Measurements from ENCODE around the gene ITFG1. TPM values are rescaled to one million over a fixed set of nuclear protein-coding genes. Genes with fewer than 3 reads are reported as not detected.

ITFG1 gene
- total RNA-seq, 2 experiments from 2014 or later: 33.7 to 37.9 TPM

GRCh38 chr16:47480410-47480809 is 19.5 kb upstream of the ITFG1 start:
- H2AFZ ChIP-seq (ENCODE audit: low read length): no peak overlapping the region
- no peak for TF ChIP-seq CTCF (conservative IDR thresholded peaks at IDR 0.05; ENCODE audit: low read length)
- TF ChIP-seq EZH2phosphoT487 (IDR thresholded peaks at IDR 0.05; ENCODE audit: borderline replicate concordance, low read depth, low read length): no peak
- ChIA-PET POLR2A (interaction anchor here (0.6 to 9.6 kb wide), 4 partner anchors 8 to 31 kb away, joined by 3 to 120 read pairs (median 23); partner anchors contain the start of genes ITFG1 and PHKB), CTCF (ENCODE audit: unreplicated experiment) (no interaction called here)
- DNase-seq (ENCODE audit: low spot score): no peak
- H4K20me1 ChIP-seq (ENCODE audit: insufficient read depth, low read length): no peaks in the 10 kb centered on the region
- H3K9me3 ChIP-seq (ENCODE audit: low read length): no peaks in the 10 kb centered on the region
- intact Hi-C loops (cut with micrococcal nuclease; ENCODE audit: unreplicated experiment): no loop called here
- peaks cover 8% of the 10 kb centered on the region for H3K36me3 ChIP-seq (ENCODE audit: insufficient read depth, low read length)
- H3K27ac ChIP-seq (ENCODE audit: low read depth, low read length, poor library complexity, severe bottlenecking): no peak overlapping the region
- H3K9me2 ChIP-seq (ENCODE audit: insufficient read depth, low read length): no peaks in the 10 kb centered on the region
- H3K4me3 ChIP-seq (ENCODE audit: low read depth, low read length, poor library complexity, severe bottlenecking): no peak overlapping the region
- H3K4me1 ChIP-seq (ENCODE audit: insufficient read depth, low read length, poor library complexity, severe bottlenecking): peaks cover 6% of the 10 kb centered on the region
- no peak overlapping the region for H3K4me2 ChIP-seq (ENCODE audit: low read length)
- no TSS peak for BruUV-seq (replicated peaks)
- H3K79me2 ChIP-seq (ENCODE audit: insufficient read depth, low read depth, low read length): peaks cover 10% of the 10 kb centered on the region; the same call in 1 of the 2 replicates

GRCh38 chr16:47477679-47478078 is 16.8 kb upstream of the ITFG1 start:
- no peak overlapping the region for H3K27ac ChIP-seq (ENCODE audit: low read depth, low read length, poor library complexity, severe bottlenecking)
- no peaks in the 10 kb centered on the region for H3K9me2 ChIP-seq (ENCODE audit: insufficient read depth, low read length)
- no peak overlapping the region for H2AFZ ChIP-seq (ENCODE audit: low read length)
- no peak for DNase-seq (ENCODE audit: low spot score)
- H3K9me3 ChIP-seq (ENCODE audit: low read length): no peaks in the 10 kb centered on the region
- peaks cover 8% of the 10 kb centered on the region for H3K36me3 ChIP-seq (ENCODE audit: insufficient read depth, low read length)
- intact Hi-C loops (cut with micrococcal nuclease; ENCODE audit: unreplicated experiment): loop anchor here (5.0 kb wide), 1 partner anchor 165 kb away; no protein-coding TSS in a partner anchor
- POLR2A ChIA-PET: interaction anchor here (1.0 to 9.6 kb wide), 3 partner anchors 11 to 46 kb away, joined by 4 to 120 read pairs (median 9); partner anchors contain the start of genes ITFG1 and PHKB
- H4K20me1 ChIP-seq (ENCODE audit: insufficient read depth, low read length): no peaks in the 10 kb centered on the region
- CTCF ChIA-PET (ENCODE audit: unreplicated experiment): no interaction called here
- BruUV-seq (replicated peaks): no TSS peak
- peaks cover 7% of the 10 kb centered on the region; the same call in 1 of the 2 replicates for H3K79me2 ChIP-seq (ENCODE audit: insufficient read depth, low read depth, low read length)
- no peak for TF ChIP-seq CTCF (conservative IDR thresholded peaks at IDR 0.05; ENCODE audit: low read length)
- TF ChIP-seq EZH2phosphoT487 (IDR thresholded peaks at IDR 0.05; ENCODE audit: borderline replicate concordance, low read depth, low read length): no peak
- H3K4me1 ChIP-seq (ENCODE audit: insufficient read depth, low read length, poor library complexity, severe bottlenecking): peaks cover 6% of the 10 kb centered on the region
- H3K4me3 ChIP-seq (ENCODE audit: low read depth, low read length, poor library complexity, severe bottlenecking): no peak overlapping the region
- H3K4me2 ChIP-seq (ENCODE audit: low read length): no peak overlapping the region

DNA sequence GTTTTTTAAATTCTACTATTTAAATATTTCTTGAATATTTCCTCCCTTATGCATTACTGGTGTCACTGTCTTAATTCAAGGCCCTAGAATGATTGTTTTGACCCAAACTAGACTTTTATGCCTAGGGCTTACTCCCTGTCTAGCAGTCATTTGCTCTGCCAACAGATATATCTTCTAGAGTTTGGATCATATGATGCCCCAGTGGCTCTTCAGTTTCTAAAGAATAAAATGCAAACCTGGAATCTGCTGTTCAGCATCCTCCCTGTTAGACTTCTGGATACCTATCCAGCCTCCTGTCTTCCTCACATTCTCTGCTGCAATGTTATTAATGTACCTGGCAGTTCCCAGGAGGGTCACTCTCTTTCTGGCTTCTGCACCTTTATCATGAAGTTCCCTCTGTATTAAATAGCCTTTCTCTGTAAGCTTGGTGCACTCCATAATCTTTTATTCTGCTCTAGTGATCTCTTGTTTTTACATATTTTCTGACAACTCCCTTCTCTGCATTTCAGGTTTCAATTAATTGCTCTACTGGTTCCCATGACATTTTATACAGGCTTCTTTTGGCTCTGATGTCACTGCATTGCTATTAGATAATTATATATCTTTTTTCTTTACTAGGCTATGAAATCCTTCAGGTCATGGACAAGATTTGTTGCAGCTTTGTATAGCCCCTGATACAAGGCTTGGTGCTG is 15.9 kb upstream of the ITFG1 start:
- no peak overlapping the region for H3K4me3 ChIP-seq (ENCODE audit: low read depth, low read length, poor library complexity, severe bottlenecking)
- peaks cover 8% of the 10 kb centered on the region for H3K36me3 ChIP-seq (ENCODE audit: insufficient read depth, low read length)
- no peak overlapping the region for H2AFZ ChIP-seq (ENCODE audit: low read length)
- intact Hi-C loops (cut with micrococcal nuclease; ENCODE audit: unreplicated experiment): loop anchor here (5.0 kb wide), 1 partner anchor 164 kb away; no protein-coding TSS in a partner anchor
- no peak overlapping the region for H3K4me2 ChIP-seq (ENCODE audit: low read length)
- TF ChIP-seq CTCF (conservative IDR thresholded peaks at IDR 0.05; ENCODE audit: low read length) (no peak), EZH2phosphoT487 (IDR thresholded peaks at IDR 0.05; ENCODE audit: borderline replicate concordance, low read depth, low read length) (no peak)
- no peaks in the 10 kb centered on the region for H4K20me1 ChIP-seq (ENCODE audit: insufficient read depth, low read length)
- peaks cover 7% of the 10 kb centered on the region; the same call in 1 of the 2 replicates for H3K79me2 ChIP-seq (ENCODE audit: insufficient read depth, low read depth, low read length)
- ChIA-PET CTCF (ENCODE audit: unreplicated experiment) (no interaction called here), POLR2A (interaction anchor here (1.0 to 9.6 kb wide), 2 partner anchors 11 to 47 kb away, joined by 4 to 120 read pairs; partner anchors contain the start of genes ITFG1 and PHKB)
- H3K4me1 ChIP-seq (ENCODE audit: insufficient read depth, low read length, poor library complexity, severe bottlenecking): peaks cover 6% of the 10 kb centered on the region
- DNase-seq (ENCODE audit: low spot score): no peak
- no TSS peak for BruUV-seq (replicated peaks)
- H3K9me3 ChIP-seq (ENCODE audit: low read length): no peaks in the 10 kb centered on the region
- H3K9me2 ChIP-seq (ENCODE audit: insufficient read depth, low read length): no peaks in the 10 kb centered on the region
- no peak overlapping the region for H3K27ac ChIP-seq (ENCODE audit: low read depth, low read length, poor library complexity, severe bottlenecking)

All from OCI-LY7 (cell line).